Measurements from ENCODE around the gene RCVRN. TPM values are rescaled to one million over a fixed set of nuclear protein-coding genes. Genes with fewer than 3 reads are reported as not detected.

RCVRN gene
- total and polyA plus RNA-seq, 2 of the 8 experiments (the other 6 are each of a cell fraction or from before 2014, with no cell fraction given): not detected

- peaks cover 0 to 3% of the 10 kb centered on the region in 2 experiments; a peak in 2 of 4 replicates for H3K9me3 ChIP-seq (ENCODE audit: insufficient read depth in 2 of 2, low read depth in 1 of 2, low read length in 1 of 2)
- H3K56ac ChIP-seq (replicated peaks; ENCODE audit: insufficient read length, low read depth, low read length): no peak overlapping the region
- no peak overlapping the region for H3K23ac ChIP-seq (ENCODE audit: insufficient read length)
- H2BK12ac ChIP-seq (ENCODE audit: low read depth, low read length): no peak overlapping the region
- H3K4me1 ChIP-seq (replicated peaks in 1 of 4; ENCODE audit: control insufficient read depth in 3 of 4, insufficient read depth in 4 of 4, low read length in 3 of 4): no peaks in the 10 kb centered on the region
- H2BK5ac ChIP-seq (ENCODE audit: low read depth, low read length): no peak overlapping the region
- no peak overlapping the region for H2BK120ac ChIP-seq (replicated peaks; ENCODE audit: low read depth, low read length)
- no peak overlapping the region for H3K4ac ChIP-seq (replicated peaks; ENCODE audit: insufficient read length, low read depth, low read length)
- no peaks in the 10 kb centered on the region for H3K79me2 ChIP-seq (ENCODE audit: control insufficient read depth in 1 of 2, insufficient read depth in 2 of 2, low read length in 2 of 2)
- H2BK15ac ChIP-seq (ENCODE audit: low read length): no peak overlapping the region
- H3K4me3 ChIP-seq (ENCODE audit: extremely low read depth in 1 of 4, insufficient read depth in 2 of 4, low read depth in 3 of 4, low read length in 4 of 4): no peak overlapping the region
- no peak overlapping the region for H4K5ac ChIP-seq (ENCODE audit: insufficient read length, low read depth, low read length)
- H2AFZ ChIP-seq (ENCODE audit: low read length): no peak overlapping the region
- H4K91ac ChIP-seq (replicated peaks; ENCODE audit: insufficient read length, low read length): no peak overlapping the region
- DNase-seq (ENCODE audit: low read depth in 1 of 2, low spot score in 2 of 2): no peak
- no peak overlapping the region for H3K4me2 ChIP-seq (ENCODE audit: insufficient read depth in 1 of 2, low read depth in 2 of 2, low read length in 2 of 2)
- H4K20me1 ChIP-seq (replicated peaks in 1 of 2; ENCODE audit: control insufficient read depth in 1 of 2, insufficient read depth in 2 of 2, low read length in 2 of 2): peaks cover 0 to 2% of the 10 kb centered on the region in 2 experiments
- H2BK20ac ChIP-seq (ENCODE audit: low read length): no peak overlapping the region
- no peak overlapping the region for H3K9ac ChIP-seq (replicated peaks in 1 of 4; ENCODE audit: extremely low read depth in 1 of 4, low read depth in 3 of 4, low read length in 3 of 4)
- H4K8ac ChIP-seq (ENCODE audit: extremely low read depth, insufficient read depth, low read length): no peak overlapping the region
- no peak overlapping the region for H2AK5ac ChIP-seq (ENCODE audit: low read depth, low read length)
- CTCF ChIA-PET (ENCODE audit: partially characterized antibody): interaction anchor here (0.6 to 7.6 kb wide), 4 partner anchors 11 to 209 kb away, joined by 3 to 75 read pairs (median 4); no protein-coding TSS in a partner anchor
- 87% methylated on average over 1 of the region's 1 CpG; no CpG with 5 or more reads in 1 of the 2 experiments for WGBS, 2 experiments (ENCODE audit: extremely low coverage in 1 of 2, insufficient coverage in 1 of 2, insufficient read length in 1 of 2, insufficient replicate concordance in 2 of 2, low coverage in 1 of 2, low lambda C conversion rate in 2 of 2, missing lambda C conversion rate in 1 of 2)
- H3K79me1 ChIP-seq (ENCODE audit: low read depth, low read length): no peaks in the 10 kb centered on the region
- POLR2A ChIA-PET (ENCODE audit: partially characterized antibody): no interaction called here
- no peaks in the 10 kb centered on the region for H3K27me3 ChIP-seq (replicated peaks in 1 of 4; ENCODE audit: control insufficient read depth in 3 of 4, extremely low read depth in 1 of 4, insufficient read depth in 3 of 4, low read length in 3 of 4)
- no peak overlapping the region for H3K18ac ChIP-seq (ENCODE audit: extremely low read depth, low read length)
- FAIRE-seq: no peak
- H3K36me3 ChIP-seq (ENCODE audit: control insufficient read depth in 2 of 4, insufficient read depth in 4 of 4, low read length in 3 of 4): no peaks in the 10 kb centered on the region
- H3K23me2 ChIP-seq (ENCODE audit: low read depth, low read length): no peaks in the 10 kb centered on the region
- H3K14ac ChIP-seq (ENCODE audit: insufficient read length): no peak overlapping the region
- no peak overlapping the region for H3K27ac ChIP-seq (ENCODE audit: low read depth, low read length)
- TF ChIP-seq BACH1 (IDR thresholded peaks at IDR 0.05; ENCODE audit: low read length): no peak
- no peak for TF ChIP-seq PHF8 (conservative IDR thresholded peaks at IDR 0.05; ENCODE audit: low read depth, low read length)
- TF ChIP-seq EP300 (IDR thresholded peaks at IDR 0.05; ENCODE audit: borderline replicate concordance in 1 of 2, low read depth in 2 of 2, low read length in 2 of 2): no peak
- TF ChIP-seq SIX5 (IDR thresholded peaks at IDR 0.05; ENCODE audit: low read depth, low read length): no peak
- no peak for TF ChIP-seq MAFK (IDR thresholded peaks at IDR 0.05; ENCODE audit: low read depth, low read length)
- TF ChIP-seq GABPA (IDR thresholded peaks at IDR 0.05; ENCODE audit: borderline replicate concordance, insufficient read depth, low read length): no peak
- no peak for TF ChIP-seq POU5F1 (IDR thresholded peaks at IDR 0.05; ENCODE audit: low read depth, low read length)
Measured at GRCh38 chr17:9938764-9939163, 33.7 kb upstream of the RCVRN start.

Data from H1 (cell line).